Right ventricle myocardium superior (tissue), 1 donor: ENCODE results near the gene KRT4. TPM values are rescaled to one million over a fixed set of nuclear protein-coding genes. Genes with fewer than 3 reads are reported as not detected.
"Not testable (repeated sequence)": the region's sequence is repeated elsewhere in the genome, so short reads cannot be mapped to it uniquely, and the experiment has no call there.

Experiments used
- ATAC-seq: fragments of 200-7000 bp; cut with Tn5 transposase; one replicate; pipeline ENCODE4 v1.9.1; 2020; ENCODE audit warnings: mild to moderate bottlenecking; ENCODE audit not compliant: poor library complexity
- DNase-seq: peaks from one replicate; pipeline ENCODE4 v3.0.0-alpha.2; 2020
- intact Hi-C: fragments of 100-400 bp; cut with DNase I; formaldehyde crosslinking; loops from one replicate; pipeline ENCODE4 v1.11.2; 2022
- total RNA-seq: library from RNA; stranded (reverse); fragmentation: NEBNext Ultra II Directional; extraction: Animal tissue kit (Norgen Biotek cat#: 25700); gene quantifications from one replicate; pipeline ENCODE4 v1.2.1, GENCODE V29; 2021
- donor health status: DM: no; HTN: yes; CAD: no; lungs with severe emphysema.

Gene KRT4
- total RNA-seq, 1 donor from 2014 or later = not detected

- ATAC-seq (no peak), DNase-seq (no peak)
These were observed 46.5 kb downstream of the KRT4 start for GRCh38 chr12:52767427-52767826.

GRCh38 chr12:52767020-52767379 is 46.9 kb downstream of the KRT4 start:
- ATAC-seq (no peak), DNase-seq (no peak)
- intact Hi-C loops = no loop called here

More at GRCh38 chr12:52767427-52767826, 46.5 kb downstream of the KRT4 start:
- intact Hi-C loops = no loop called here

- ATAC-seq (no peak), DNase-seq (no peak)
- intact Hi-C loops = no loop called here
These were observed 47.4 kb downstream of the KRT4 start for GRCh38 chr12:52766351-52767019.

GRCh38 chr12:52765702-52766101 is 48.2 kb downstream of the KRT4 start:
- DNase-seq (no peak), ATAC-seq (no peak)
- intact Hi-C loops = no loop called here

GRCh38 chr12:52763991-52764390 is 49.9 kb downstream of the KRT4 start:
- intact Hi-C loops = no loop called here
- no peak for ATAC-seq
- DNase-seq = no peak

- ATAC-seq (no peak), DNase-seq (no peak)
These were observed 50.8 kb downstream of the KRT4 start for GRCh38 chr12:52763036-52763659.

GRCh38 chr12:52761802-52762201 is 52.1 kb downstream of the KRT4 start:
- ATAC-seq (no peak), DNase-seq (no peak)
- intact Hi-C loops = no loop called here

More at GRCh38 chr12:52763036-52763659, 50.8 kb downstream of the KRT4 start:
- intact Hi-C loops = no loop called here

GRCh38 chr12:52761218-52761617 is 52.7 kb downstream of the KRT4 start:
- ATAC-seq, intact Hi-C loops, DNase-seq: not testable (repeated sequence)

- DNase-seq (no peak), ATAC-seq (no peak)
- intact Hi-C loops = no loop called here
These were observed 53.3 kb downstream of the KRT4 start for GRCh38 chr12:52760623-52761022.

- intact Hi-C loops = no loop called here
- ATAC-seq (no peak), DNase-seq (no peak)
These were observed 54.2 kb downstream of the KRT4 start for GRCh38 chr12:52759695-52760094.

GRCh38 chr12:52759218-52759617 is 54.7 kb downstream of the KRT4 start:
- no peak for DNase-seq
- no peak for ATAC-seq
- intact Hi-C loops = no loop called here

GRCh38 chr12:52757449-52758176 is 56.3 kb downstream of the KRT4 start:
- DNase-seq = no peak
- ATAC-seq = no peak
- intact Hi-C loops = no loop called here

Other genes starting within 250 kb of the KRT4 start
- gene KRT74, start 240.3 kb downstream of the KRT4 start, total RNA-seq = not detected
- gene KRT72, start 212.7 kb downstream of the KRT4 start, total RNA-seq = not detected
- not detected for gene KRT73, start 195.6 kb downstream of the KRT4 start, total RNA-seq
- gene KRT2, start 161.9 kb downstream of the KRT4 start, total RNA-seq = not detected
- not detected for gene KRT1, start 133.7 kb downstream of the KRT4 start, total RNA-seq
- not detected for gene KRT77, start 110.6 kb downstream of the KRT4 start, total RNA-seq
- gene KRT76, start 36.8 kb downstream of the KRT4 start, total RNA-seq = not detected
- gene KRT3, start 18.0 kb downstream of the KRT4 start, total RNA-seq = not detected
- gene KRT79, start 20.2 kb upstream of the KRT4 start, total RNA-seq = not detected
- not detected for gene KRT78, start 34.9 kb upstream of the KRT4 start, total RNA-seq
- 104 TPM for gene KRT8, start 91.0 kb upstream of the KRT4 start, total RNA-seq
- 7.0 TPM for gene KRT18, start 135.0 kb upstream of the KRT4 start, total RNA-seq
- gene EIF4B, start 192.3 kb upstream of the KRT4 start, total RNA-seq = 434 TPM
- gene TNS2, start 235.9 kb upstream of the KRT4 start, total RNA-seq = 107 TPM